HepG2 (cell line): ENCODE data around the gene MYH9. TPM values are rescaled to one million over a fixed set of nuclear protein-coding genes. Genes with fewer than 3 reads are reported as not detected.
A peak's percentile ranks its signal among the peaks of the same experiment; 100 is the strongest.

Experiments used
- ARID2 ChIP-seq: sonication (generic); formaldehyde crosslinking; IDR thresholded peaks from 2 replicates; pipeline ENCODE4 v1.8.1; 2022; ENCODE audit warnings: mild to moderate bottlenecking, missing genetic modification reagents, borderline replicate concordance
- ATAD3A ChIP-seq: sonication (generic); formaldehyde crosslinking; IDR thresholded peaks from 2 replicates; pipeline ENCODE4 v1.4.0; 2020; ENCODE audit warnings: missing genetic modification reagents
- BRD4 ChIP-seq: sonication (generic); formaldehyde crosslinking; IDR thresholded peaks from 2 replicates; pipeline ENCODE4 v1.4.0; 2020; ENCODE audit warnings: missing genetic modification reagents
- EEA1 ChIP-seq: sonication (generic); formaldehyde crosslinking; IDR thresholded peaks from 2 replicates; pipeline ENCODE4 v1.5.1; 2020; ENCODE audit warnings: mild to moderate bottlenecking, missing genetic modification reagents, borderline replicate concordance
- HOXA7 ChIP-seq: sonication (generic); formaldehyde crosslinking; IDR thresholded peaks from 2 replicates; pipeline ENCODE4 v1.8.1; 2022; ENCODE audit warnings: mild to moderate bottlenecking, missing genetic modification reagents, moderate library complexity
- PCBP1 ChIP-seq: fragments of 200-400 bp; formaldehyde crosslinking; IDR thresholded peaks from 2 replicates; pipeline ENCODE4 v1.6.1; 2017; ENCODE audit warnings: mild to moderate bottlenecking, low read depth, low read length, borderline replicate concordance
- RFX5 ChIP-seq: IDR thresholded peaks from 2 replicates; pipeline ENCODE4 v1.6.1; 2011; ENCODE audit warnings: low read depth, low read length, improper control_type of control experiment
- SRSF4 ChIP-seq: fragments of 200-400 bp; formaldehyde crosslinking; IDR thresholded peaks from one replicate; pipeline ENCODE4 v1.6.1; 2018; ENCODE audit warnings: mild to moderate bottlenecking, low read depth, low read length, moderate library complexity; ENCODE audit not compliant: poor library complexity, severe bottlenecking
- ZNF143 ChIP-seq: sonication (generic); formaldehyde crosslinking; IDR thresholded peaks from 2 replicates; pipeline ENCODE4 v1.4.0; 2020; ENCODE audit warnings: missing genetic modification reagents
- ZNF468 ChIP-seq: sonication (generic); formaldehyde crosslinking; IDR thresholded peaks from 2 replicates; pipeline ENCODE4 v1.8.0; 2022; ENCODE audit warnings: mild to moderate bottlenecking, moderate library complexity, missing genetic modification reagents
- ZNF546 ChIP-seq: sonication (generic); formaldehyde crosslinking; conservative IDR thresholded peaks from 2 replicates; pipeline ENCODE4 v1.8.1; 2023; ENCODE audit warnings: mild to moderate bottlenecking, missing genetic modification reagents
- polyA plus RNA-seq, 8 experiments: library from polyadenylated mRNA; depleted of rRNA in 3 of 8; stranded (reverse) in 7 of 8; unstranded in 1 of 8; fragments of >200 nt; fragmentation: Illumina TruSeq in 4 of 8; extraction: Trizol in 4 of 8; gene quantifications; 2 replicates each; pipeline versions ENCODE4 v1.2.1 to v1.2.3, GENCODE V29; 2011 to 2016; ENCODE audit warnings: low read depth in 4 of 8, missing spikeins in 1 of 8, mixed read lengths in 1 of 8; ENCODE audit not compliant: insufficient read depth in 1 of 8
- total RNA-seq, 5 experiments: library from RNA; depleted of rRNA; stranded (reverse); fragments of >200 nt; fragmentation: Illumina TruSeq; extraction: Trizol; gene quantifications; 2 replicates each; pipeline ENCODE4 v1.2.3, GENCODE V29; 2016; ENCODE audit warnings: low read depth in 1 of 5
- TF ChIP-seq, protein P1 (sequence below): sonication (generic); formaldehyde crosslinking; IDR thresholded peaks from 2 replicates; pipeline ENCODE4 v1.9.0; 2021; ENCODE audit warnings: mild to moderate bottlenecking, missing genetic modification reagents
- TF ChIP-seq, protein P2 (sequence below): sonication (generic); formaldehyde crosslinking; IDR thresholded peaks from 2 replicates; pipeline ENCODE4 v1.8.0; 2022; ENCODE audit warnings: low read depth, missing genetic modification reagents
- TF ChIP-seq, protein P3 (sequence below): sonication (generic); formaldehyde crosslinking; conservative IDR thresholded peaks from 2 replicates; pipeline ENCODE4 v1.8.0; 2022; ENCODE audit warnings: missing genetic modification reagents
- TF ChIP-seq, protein P4 (sequence below): sonication (generic); formaldehyde crosslinking; IDR thresholded peaks from 2 replicates; pipeline ENCODE4 v1.5.0; 2020; ENCODE audit warnings: missing genetic modification reagents
- TF ChIP-seq, protein P5 (sequence below): IDR thresholded peaks from 2 replicates; pipeline ENCODE4 v1.6.1; 2016; ENCODE audit warnings: missing compliant biosample characterization, missing genetic modification reagents, borderline replicate concordance

Gene MYH9
- total and polyA plus RNA-seq, 2 of the 13 experiments (the other 11 are each of a cell fraction or from before 2014, with no cell fraction given): 50.7 to 98.5 TPM

DNA sequence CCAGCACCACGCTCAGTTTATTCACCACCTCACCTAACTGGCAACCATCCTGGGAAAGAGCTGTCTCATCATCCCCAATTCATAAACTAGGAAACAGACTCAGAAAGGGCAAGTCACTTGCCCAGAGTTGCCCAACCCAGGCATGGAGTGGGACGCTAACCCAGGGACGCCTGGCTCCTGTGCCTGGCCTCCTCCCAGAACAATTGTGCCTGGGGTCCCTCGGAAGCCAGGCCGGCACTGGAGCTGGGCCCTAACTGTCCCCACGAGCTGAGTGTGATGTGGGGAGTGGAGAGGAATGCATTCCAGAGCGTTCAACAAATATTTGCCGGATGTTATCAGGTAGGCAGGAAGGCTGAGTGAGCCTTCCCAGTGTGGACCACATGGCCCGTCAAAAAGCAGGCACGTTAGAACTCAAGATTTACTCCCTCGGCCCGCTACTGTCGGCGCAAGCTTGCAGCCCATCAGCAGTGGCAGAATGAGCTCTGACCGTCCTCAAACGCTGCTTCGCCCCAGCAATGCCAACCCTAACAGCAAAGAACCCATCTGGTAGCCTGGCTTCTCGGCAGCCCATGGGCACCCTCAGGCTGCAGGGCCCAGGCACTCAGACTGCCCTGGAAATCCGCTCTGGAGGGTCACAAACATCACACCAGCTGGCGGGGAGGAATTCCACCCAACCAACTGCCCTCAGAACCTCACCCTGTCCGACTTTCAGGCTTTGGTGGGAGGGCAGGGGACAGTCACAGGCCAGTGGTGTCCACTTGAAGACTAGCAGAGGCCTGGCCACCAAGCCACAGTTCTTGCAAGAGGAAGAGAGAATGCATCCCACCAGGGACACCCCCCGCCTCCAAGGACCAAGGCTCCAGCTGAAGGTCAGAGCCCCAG is 35.6 kb downstream of the MYH9 start (continued):
- TF ChIP-seq, protein P1, sequence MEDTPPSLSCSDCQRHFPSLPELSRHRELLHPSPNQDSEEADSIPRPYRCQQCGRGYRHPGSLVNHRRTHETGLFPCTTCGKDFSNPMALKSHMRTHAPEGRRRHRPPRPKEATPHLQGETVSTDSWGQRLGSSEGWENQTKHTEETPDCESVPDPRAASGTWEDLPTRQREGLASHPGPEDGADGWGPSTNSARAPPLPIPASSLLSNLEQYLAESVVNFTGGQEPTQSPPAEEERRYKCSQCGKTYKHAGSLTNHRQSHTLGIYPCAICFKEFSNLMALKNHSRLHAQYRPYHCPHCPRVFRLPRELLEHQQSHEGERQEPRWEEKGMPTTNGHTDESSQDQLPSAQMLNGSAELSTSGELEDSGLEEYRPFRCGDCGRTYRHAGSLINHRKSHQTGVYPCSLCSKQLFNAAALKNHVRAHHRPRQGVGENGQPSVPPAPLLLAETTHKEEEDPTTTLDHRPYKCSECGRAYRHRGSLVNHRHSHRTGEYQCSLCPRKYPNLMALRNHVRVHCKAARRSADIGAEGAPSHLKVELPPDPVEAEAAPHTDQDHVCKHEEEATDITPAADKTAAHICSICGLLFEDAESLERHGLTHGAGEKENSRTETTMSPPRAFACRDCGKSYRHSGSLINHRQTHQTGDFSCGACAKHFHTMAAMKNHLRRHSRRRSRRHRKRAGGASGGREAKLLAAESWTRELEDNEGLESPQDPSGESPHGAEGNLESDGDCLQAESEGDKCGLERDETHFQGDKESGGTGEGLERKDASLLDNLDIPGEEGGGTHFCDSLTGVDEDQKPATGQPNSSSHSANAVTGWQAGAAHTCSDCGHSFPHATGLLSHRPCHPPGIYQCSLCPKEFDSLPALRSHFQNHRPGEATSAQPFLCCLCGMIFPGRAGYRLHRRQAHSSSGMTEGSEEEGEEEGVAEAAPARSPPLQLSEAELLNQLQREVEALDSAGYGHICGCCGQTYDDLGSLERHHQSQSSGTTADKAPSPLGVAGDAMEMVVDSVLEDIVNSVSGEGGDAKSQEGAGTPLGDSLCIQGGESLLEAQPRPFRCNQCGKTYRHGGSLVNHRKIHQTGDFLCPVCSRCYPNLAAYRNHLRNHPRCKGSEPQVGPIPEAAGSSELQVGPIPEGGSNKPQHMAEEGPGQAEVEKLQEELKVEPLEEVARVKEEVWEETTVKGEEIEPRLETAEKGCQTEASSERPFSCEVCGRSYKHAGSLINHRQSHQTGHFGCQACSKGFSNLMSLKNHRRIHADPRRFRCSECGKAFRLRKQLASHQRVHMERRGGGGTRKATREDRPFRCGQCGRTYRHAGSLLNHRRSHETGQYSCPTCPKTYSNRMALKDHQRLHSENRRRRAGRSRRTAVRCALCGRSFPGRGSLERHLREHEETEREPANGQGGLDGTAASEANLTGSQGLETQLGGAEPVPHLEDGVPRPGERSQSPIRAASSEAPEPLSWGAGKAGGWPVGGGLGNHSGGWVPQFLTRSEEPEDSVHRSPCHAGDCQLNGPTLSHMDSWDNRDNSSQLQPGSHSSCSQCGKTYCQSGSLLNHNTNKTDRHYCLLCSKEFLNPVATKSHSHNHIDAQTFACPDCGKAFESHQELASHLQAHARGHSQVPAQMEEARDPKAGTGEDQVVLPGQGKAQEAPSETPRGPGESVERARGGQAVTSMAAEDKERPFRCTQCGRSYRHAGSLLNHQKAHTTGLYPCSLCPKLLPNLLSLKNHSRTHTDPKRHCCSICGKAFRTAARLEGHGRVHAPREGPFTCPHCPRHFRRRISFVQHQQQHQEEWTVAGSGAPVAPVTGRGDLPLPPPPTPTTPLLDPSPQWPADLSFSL (CRISPR knock-in tag): no peak
- no peak for TF ChIP-seq EEA1
- no peak for TF ChIP-seq ZNF143 (CRISPR knock-in tag)
- TF ChIP-seq, protein P2, sequence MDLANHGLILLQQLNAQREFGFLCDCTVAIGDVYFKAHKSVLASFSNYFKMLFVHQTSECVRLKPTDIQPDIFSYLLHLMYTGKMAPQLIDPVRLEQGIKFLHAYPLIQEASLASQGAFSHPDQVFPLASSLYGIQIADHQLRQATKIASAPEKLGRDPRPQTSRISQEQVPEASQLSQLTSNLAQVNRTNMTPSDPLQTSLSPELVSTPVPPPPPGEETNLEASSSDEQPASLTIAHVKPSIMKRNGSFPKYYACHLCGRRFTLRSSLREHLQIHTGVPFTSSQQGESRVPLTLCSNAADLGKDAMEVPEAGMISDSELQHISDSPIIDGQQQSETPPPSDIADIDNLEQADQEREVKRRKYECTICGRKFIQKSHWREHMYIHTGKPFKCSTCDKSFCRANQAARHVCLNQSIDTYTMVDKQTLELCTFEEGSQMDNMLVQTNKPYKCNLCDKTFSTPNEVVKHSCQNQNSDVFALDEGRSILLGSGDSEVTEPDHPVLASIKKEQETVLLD (CRISPR knock-in tag): no peak
- TF ChIP-seq PCBP1: no peak
- TF ChIP-seq, protein P3, sequence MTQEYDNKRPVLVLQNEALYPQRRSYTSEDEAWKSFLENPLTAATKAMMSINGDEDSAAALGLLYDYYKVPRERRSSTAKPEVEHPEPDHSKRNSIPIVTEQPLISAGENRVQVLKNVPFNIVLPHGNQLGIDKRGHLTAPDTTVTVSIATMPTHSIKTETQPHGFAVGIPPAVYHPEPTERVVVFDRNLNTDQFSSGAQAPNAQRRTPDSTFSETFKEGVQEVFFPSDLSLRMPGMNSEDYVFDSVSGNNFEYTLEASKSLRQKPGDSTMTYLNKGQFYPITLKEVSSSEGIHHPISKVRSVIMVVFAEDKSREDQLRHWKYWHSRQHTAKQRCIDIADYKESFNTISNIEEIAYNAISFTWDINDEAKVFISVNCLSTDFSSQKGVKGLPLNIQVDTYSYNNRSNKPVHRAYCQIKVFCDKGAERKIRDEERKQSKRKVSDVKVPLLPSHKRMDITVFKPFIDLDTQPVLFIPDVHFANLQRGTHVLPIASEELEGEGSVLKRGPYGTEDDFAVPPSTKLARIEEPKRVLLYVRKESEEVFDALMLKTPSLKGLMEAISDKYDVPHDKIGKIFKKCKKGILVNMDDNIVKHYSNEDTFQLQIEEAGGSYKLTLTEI (CRISPR knock-in tag): no peak
- TF ChIP-seq BRD4 (CRISPR knock-in tag): peak; percentile 53; the same call in 1 of the 2 replicates
- TF ChIP-seq RFX5: no peak
- TF ChIP-seq SRSF4: no peak
- TF ChIP-seq ARID2 (CRISPR knock-in tag): no peak
- TF ChIP-seq ZNF468 (CRISPR knock-in tag): no peak
- TF ChIP-seq, protein P4, sequence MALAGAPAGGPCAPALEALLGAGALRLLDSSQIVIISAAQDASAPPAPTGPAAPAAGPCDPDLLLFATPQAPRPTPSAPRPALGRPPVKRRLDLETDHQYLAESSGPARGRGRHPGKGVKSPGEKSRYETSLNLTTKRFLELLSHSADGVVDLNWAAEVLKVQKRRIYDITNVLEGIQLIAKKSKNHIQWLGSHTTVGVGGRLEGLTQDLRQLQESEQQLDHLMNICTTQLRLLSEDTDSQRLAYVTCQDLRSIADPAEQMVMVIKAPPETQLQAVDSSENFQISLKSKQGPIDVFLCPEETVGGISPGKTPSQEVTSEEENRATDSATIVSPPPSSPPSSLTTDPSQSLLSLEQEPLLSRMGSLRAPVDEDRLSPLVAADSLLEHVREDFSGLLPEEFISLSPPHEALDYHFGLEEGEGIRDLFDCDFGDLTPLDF (CRISPR knock-in tag): no peak
- no peak for TF ChIP-seq ZNF546 (CRISPR knock-in tag)
- TF ChIP-seq ATAD3A: no peak
- TF ChIP-seq, protein P5, sequence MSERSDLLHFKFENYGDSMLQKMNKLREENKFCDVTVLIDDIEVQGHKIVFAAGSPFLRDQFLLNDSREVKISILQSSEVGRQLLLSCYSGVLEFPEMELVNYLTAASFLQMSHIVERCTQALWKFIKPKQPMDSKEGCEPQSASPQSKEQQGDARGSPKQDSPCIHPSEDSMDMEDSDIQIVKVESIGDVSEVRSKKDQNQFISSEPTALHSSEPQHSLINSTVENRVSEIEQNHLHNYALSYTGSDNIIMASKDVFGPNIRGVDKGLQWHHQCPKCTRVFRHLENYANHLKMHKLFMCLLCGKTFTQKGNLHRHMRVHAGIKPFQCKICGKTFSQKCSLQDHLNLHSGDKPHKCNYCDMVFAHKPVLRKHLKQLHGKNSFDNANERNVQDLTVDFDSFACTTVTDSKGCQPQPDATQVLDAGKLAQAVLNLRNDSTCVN: 0 out of 2 replicates have a peak, but pooled peaks have one; percentile 11
- TF ChIP-seq HOXA7 (CRISPR knock-in tag): no peak
